GM21367 (cell line): ENCODE results near the gene RBM15.

Experiments used
- ATAC-seq: cut with Tn5 transposase; IDR thresholded peaks from one replicate; pipeline ENCODE4 v1.9.1; 2021; ENCODE audit not compliant: unreplicated experiment

The RBM15 gene

DNA sequence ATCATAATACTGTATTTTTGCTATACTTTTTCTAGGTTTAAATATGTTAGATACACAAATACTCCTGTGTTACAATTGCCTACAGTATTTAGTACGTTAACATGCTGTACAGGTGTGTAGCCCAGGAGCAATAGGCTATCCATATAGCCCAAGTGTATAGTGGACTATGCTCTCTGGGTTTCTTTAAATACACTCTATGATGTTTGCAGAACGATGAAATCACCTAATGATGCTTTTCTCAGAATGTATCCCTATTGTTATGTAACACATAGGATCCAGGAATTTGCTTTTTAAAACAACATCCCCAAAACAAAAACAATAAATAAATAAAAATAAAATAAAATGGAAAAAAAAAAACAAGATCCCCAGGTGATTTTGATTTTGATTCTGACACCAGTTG, 18.1 kb upstream of the RBM15 start:
- ATAC-seq, result no peak

DNA sequence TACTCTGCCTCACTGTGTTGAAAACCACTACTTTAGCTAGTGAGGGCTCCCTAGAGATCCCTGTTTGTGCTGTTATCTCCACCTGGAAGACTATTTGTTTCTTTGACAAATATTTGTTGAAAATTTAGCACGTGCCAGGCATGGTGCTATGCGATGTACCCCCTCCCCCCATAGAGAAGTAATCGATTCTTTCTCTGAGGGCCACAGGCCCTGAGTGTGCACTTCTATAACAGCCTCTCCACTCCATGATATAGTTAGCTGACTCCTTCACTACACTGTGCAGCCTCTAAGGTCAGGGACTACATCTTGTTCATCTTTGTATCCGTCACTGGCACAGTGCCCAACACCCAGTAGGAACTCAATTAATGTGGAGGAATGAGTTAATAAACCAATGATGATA, 17.3 kb upstream of the RBM15 start:
- no peak for ATAC-seq

DNA sequence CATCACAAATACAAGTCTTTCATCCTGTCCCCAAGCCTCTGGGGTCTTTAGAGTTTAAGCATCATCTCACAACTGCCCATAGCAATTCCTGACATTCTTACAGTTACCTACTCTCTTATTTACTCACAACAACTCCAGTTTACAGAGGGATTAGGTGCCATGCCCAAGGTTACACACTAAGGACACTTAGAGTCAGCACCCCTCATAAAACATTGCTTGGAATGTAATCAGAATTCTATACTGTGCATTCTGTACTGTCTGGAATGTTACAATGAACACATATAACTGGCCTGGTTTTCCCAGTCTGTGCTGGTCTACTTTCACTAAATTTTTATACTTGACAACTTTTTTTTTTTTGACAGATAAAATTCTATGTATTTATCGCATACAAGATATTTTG, 14.5 kb upstream of the RBM15 start:
- ATAC-seq, result no peak

DNA sequence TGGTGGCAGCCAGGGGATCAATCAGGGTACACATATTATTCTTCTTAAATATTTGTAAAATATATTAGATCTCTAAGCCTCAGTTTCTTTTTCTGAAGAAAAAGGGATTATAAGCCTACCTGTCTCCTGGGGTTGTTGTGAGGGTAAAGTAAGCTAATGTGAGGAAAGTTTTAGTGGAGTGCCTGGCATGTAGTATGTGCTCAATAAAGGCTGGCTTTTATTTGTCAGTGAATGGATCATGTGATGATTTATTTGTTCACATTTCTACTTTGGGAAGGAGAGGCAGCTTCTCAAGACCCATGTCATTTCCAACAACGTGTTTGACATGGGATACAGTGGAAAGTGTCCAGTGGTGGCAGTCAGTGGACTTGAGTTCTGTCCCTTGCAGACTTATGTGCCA, 12.4 kb upstream of the RBM15 start:
- ATAC-seq, result no peak

DNA sequence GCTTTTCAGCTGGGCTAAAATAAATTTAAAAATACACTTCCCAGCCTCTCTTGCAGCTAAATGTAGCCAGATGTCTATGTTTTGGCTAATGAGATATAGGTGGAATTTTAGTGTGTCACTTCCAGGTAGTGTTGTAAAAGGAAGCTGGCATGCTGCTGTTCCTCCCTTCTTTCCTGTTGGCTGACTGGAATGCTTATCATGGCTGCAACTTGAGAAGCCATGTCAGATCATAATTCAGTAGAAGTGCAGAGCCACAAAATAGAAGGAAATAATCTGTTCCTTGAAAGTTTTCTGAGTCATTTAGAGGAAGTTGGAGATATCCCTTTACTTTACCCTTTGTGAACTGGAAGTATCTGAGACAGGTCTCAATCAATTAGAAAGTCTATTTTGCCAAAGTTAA, 10.9 kb upstream of the RBM15 start:
- no peak for ATAC-seq

DNA sequence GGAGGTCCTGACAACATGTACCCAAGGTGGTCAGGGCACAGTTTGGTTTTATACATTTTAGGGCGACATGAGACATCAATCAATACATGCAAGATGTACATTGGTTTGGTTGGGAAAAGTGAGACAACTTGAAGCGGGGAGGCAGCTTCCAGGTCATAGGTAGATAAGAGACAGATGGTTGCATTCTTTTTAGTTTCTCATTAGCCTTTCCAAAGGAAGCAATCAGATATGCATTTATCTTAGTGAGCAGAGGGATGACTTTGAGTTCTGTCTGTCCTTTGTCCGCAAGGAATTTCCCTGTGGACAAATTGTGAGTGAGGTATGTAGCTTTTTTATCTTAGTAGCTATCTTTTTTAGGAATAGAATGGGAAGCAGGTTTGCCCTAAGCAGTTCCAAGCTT, 10.5 kb upstream of the RBM15 start:
- no peak for ATAC-seq

DNA sequence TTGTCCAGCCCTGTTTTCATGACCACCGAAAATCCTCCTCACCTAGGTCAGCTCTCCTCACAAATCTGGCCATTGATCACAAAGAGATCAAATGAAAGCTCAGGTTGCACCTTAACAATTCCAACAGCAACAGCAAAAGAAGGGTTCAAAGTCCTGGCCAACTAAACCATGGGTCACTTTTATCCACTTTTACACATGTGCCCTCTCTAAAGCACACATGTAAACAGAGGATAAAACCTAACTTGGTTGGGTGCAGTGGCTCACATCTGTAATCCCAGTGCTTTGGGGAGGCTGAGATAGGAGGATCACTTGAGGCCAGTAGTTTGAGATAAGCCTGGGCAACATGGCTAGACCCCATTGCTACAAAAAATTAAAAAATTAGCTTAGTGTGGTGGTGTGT, 3.9 kb upstream of the RBM15 start:
- no peak for ATAC-seq

DNA sequence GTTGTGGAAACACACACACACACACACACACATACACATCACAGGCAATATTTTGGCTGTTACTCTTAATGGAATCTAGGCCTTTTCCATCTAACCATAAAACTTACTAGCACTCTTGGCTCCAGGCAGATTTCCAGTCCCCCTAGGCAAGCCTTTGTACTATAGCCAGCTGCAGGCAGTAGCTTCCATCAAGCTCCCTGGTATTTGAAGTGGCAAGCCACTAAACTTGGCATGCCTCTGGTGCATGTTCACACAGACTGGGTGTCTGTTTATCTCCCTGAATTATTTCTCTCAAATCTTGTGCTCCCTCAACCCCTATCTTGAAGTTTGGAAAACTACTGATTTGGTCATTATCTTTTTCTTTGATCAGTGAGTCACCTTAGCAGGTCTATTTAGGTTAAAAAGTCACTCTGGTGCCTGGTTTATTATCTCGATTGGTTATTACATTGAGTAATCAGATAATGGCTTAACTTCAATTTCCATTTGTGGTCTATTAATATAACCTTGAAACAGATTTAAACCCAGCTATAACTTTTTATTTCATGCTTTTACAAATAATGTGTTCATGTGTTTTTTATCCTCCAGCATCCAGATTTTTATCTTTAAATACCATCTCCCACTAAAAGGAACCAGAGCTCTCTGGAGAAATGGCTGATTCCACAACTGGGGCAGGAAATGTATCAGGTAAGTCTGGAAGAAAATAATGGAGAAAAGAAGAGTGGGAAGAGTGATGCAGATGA, 2.7 kb upstream of the RBM15 start:
- no peak for ATAC-seq

DNA sequence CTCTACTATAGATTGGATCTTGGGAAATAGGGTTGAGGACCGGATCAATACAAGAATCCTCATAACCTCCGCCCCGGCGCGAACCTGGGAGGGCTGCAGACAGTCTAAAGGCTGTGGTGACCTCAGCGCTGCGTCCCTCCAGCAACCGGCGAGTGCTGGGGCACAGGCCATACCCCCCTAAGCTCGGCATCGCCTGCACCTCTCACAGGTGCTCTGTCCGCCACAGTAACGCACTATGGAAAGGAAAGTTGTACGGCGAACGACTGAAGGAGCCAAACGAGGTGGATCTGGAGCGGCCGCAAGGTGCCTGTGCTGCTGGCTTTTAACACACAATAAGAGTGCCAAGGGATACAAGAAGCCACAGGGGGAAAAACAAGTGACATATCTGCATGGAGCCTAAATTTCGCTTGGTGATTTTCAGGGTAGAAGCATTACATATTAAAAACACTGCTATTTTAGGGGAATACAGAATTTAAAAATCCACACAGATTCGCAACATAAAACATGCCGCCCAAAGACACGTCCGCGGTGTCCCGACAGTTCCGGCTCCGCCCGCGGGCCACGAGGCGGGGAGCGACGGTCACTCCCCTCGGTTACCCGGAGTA, 1.4 kb upstream of the RBM15 start:
- ATAC-seq, result no peak

DNA sequence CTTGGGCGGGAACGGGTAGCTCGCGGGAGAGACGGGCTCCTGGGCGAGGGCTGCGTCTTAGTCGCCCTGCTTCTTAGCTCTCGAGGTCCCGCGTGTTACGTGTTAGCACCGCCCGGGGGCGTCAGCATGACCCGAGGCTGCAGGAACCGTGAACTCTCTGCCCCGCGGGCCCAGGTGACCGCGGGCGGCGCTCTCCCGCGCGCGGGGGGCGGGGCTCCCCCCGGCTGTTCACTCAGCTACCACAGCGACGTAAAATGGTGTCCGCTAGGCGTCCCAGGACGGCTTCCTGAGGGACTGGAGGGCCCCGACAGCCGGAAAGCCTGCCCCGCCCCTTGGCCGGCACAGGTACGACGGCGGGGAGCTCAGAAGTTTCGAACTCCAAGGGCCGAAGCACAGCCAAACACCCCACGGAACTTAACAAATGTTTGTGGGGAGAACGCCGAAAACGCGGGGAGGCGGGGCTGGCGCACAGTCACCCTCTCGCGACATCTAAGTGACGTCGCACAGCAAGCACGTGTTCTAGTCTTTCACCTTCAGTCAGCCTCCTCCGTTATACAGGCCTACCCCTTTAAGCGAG, 780 bp upstream of the RBM15 start:
- peak; percentile 58 for ATAC-seq

DNA sequence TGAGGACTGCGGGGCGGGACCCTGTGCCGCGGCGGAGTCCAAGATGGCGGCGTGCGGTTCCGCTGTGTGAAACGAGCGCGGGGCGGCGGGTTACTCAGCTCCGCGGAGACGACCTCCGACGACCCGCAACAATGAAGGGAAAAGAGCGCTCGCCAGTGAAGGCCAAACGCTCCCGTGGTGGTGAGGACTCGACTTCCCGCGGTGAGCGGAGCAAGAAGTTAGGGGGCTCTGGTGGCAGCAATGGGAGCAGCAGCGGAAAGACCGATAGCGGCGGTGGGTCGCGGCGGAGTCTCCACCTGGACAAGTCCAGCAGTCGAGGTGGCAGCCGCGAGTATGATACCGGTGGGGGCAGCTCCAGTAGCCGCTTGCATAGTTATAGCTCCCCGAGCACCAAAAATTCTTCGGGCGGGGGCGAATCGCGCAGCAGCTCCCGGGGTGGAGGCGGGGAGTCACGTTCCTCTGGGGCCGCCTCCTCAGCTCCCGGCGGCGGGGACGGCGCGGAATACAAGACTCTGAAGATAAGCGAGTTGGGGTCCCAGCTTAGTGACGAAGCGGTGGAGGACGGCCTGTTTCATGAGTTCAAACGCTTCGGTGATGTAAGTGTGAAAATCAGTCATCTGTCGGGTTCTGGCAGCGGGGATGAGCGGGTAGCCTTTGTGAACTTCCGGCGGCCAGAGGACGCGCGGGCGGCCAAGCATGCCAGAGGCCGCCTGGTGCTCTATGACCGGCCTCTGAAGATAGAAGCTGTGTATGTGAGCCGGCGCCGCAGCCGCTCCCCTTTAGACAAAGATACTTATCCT, 430 bp downstream of the RBM15 start:
- no peak for ATAC-seq

DNA sequence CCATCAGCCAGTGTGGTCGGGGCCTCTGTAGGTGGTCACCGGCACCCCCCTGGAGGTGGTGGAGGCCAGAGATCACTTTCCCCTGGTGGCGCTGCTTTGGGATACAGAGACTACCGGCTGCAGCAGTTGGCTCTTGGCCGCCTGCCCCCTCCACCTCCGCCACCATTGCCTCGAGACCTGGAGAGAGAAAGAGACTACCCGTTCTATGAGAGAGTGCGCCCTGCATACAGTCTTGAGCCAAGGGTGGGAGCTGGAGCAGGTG, 961 bp downstream of the RBM15 start:
- ATAC-seq, result no peak

DNA sequence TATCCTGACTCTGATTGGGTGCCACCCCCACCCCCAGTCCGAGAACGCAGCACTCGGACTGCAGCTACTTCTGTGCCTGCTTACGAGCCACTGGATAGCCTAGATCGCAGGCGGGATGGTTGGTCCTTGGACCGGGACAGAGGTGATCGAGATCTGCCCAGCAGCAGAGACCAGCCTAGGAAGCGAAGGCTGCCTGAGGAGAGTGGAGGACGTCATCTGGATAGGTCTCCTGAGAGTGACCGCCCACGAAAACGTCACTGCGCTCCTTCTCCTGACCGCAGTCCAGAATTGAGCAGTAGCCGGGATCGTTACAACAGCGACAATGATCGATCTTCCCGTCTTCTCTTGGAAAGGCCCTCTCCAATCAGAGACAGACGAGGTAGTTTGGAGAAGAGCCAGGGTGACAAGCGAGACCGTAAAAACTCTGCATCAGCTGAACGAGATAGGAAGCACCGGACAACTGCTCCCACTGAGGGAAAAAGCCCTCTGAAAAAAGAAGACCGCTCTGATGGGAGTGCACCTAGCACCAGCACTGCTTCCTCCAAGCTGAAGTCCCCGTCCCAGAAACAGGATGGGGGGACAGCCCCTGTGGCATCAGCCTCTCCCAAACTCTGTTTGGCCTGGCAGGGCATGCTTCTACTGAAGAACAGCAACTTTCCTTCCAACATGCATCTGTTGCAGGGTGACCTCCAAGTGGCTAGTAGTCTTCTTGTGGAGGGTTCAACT, 2.1 kb downstream of the RBM15 start:
- ATAC-seq, result no peak

DNA sequence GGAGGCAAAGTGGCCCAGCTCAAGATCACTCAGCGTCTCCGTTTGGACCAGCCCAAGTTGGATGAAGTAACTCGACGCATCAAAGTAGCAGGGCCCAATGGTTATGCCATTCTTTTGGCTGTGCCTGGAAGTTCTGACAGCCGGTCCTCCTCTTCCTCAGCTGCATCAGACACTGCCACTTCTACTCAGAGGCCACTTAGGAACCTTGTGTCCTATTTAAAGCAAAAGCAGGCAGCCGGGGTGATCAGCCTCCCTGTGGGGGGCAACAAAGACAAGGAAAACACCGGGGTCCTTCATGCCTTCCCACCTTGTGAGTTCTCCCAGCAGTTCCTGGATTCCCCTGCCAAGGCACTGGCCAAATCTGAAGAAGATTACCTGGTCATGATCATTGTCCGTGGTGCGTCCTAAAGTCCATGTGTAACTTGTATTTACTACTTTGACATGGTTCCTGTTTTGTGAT, 2.7 kb downstream of the RBM15 start:
- no peak for ATAC-seq

DNA sequence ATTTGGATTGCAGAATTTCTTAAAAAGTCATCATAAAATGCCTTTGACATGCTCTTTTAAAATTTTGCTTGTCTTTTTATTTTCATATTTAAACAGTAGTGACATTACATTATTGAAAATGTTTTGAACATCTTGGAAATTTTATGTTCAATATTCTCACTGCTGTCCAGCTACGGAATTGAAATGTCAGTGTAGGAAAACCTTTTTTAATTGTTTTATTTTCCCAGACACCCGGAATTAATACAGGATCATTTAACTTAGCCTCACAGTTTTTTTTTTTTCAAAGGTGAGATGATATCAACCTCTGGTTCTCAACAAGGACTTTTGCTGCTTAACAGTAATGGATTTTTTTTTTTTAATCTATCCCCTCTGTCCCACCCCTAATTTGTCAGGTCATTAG, 4.1 kb downstream of the RBM15 start:
- ATAC-seq, result no peak

DNA sequence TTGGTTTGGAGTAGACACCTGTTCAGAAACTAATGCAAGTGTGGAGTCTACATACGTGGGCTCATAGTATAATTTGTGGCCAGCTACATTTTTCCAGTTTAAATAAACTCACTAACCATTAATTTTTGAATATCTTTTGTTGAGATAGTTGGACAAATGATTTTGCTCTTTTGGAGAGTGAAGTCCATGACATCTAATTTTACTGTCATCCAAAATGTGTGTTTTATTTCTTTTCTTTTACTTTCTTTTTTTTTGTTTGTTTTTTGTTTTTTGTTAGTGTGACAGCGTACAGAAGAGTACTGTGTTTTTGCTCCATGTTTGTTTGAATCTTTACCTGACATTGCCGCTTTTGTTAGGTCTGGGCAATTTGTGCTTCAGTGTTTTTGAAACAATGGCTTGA, 5.0 kb downstream of the RBM15 start:
- no peak for ATAC-seq

DNA sequence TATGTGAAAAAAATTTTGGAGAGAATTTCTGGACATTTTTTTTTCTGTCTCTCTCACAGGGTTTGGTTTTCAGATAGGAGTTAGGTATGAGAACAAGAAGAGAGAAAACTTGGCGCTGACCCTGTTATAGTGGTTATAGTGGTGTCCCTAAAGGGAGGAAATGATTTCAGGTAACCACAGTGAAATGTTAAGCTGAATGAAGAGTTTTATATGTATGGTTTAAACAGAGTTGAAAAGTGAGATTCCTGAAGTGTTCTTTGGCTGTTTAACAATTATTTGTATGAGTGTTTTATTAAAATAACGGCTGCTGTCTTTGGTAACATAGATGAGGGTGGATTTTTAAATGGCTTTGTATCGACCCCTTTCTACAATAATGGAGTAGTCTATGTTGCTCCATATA, 6.3 kb downstream of the RBM15 start:
- no peak for ATAC-seq

DNA sequence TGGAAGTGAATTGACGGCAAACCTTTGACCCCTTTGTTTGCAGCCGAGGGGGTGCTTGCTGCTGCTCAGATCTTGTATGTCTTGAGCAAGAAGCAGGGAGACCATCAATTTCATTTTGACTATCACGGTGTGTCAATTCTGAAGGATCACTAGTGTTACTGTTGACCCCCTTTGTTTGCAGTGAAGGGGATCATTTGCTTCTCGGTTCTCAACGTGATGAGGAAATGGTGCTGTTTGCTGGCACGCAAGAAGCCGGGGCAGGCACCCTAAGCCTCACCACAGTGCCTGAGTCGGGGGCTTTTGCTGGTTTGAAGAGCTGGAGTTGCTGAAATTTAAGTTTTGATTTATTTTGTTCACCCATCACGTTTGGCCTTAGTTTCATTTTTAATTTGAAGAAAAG, 7.5 kb downstream of the RBM15 start:
- no peak for ATAC-seq

DNA sequence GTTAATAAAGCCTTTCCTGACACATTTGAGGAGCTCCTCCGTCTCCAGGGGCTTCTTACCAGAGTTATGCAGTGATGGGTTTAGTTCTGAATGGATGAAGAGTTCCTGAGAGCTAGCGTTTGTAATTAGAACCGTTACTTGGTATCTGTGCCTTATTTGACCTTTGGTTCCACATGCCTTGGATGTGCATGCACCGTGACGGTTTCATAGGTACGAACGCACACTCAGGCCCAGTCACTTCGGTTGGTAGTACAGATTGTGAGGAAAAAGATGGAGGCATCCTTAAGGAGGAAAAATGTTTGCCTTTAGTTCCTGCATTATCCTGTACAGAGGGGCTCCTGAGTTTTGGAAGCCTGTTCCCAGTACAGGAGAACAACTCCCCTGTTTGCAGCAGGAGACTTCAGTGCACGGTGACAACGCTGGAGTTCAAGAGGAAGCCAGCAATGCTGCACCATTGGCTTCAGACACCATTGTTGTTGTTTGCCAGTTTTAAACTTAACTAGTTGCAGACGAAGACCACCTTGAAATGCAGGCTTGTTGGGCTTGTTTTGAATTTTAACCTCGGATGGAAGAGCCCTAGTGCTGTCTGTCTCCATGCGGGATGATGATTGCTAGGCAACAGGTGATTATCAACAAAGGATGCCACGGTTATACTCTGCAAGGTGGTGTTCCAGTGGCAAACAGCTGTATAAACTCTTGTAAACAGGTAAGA, 8.2 kb downstream of the RBM15 start:
- no peak for ATAC-seq

DNA sequence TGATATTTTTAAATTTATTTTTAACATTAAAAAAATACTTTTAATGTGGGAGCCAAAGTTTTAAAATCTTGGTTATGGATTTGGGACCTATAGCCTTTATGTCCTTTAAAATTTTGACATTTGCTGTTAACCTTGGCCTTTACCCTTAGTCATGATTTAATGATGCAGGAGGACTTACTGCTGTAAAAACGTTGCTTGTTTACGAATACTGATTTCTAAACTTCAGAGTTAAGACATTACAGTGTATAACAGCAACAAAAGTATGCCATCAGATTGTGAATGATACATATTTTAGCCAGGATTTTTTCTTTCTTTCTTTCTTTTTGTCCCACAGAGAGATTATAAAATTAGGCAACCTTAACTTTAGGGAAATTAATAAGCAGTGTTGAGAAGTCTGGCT, 8.9 kb downstream of the RBM15 start:
- no peak for ATAC-seq

DNA sequence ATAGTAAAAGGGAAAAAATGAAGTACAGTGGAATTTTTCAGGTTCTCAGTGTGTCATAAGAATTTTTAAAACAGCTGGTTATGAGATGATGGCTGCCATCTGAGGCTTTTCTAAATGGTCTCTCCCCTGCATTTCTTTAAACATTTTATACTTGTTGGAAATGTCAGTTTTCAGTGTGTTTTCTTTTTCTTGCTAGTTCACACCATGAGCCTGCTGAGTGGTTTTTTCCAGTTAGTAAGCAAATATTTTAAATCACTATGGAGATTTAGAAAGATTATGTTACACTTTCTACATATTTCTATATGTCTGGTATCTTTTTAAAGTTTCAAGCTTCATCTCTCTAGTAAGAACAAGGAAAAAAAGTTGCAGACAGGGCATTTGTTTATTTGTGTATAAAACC, 9.6 kb downstream of the RBM15 start:
- no peak for ATAC-seq
